HG02884 (cell line): Measurements from ENCODE around the gene CETP.

ENCODE experiments used
- ATAC-seq: cut with Tn5 transposase; IDR thresholded peaks from one replicate; pipeline ENCODE4 v1.9.1; 2021; ENCODE audit warnings: mild to moderate bottlenecking, moderate library complexity; ENCODE audit not compliant: unreplicated experiment

Gene CETP

GRCh38 chr16:57017251-57017650, 55.5 kb downstream of the CETP start:
- no peak for ATAC-seq

DNA sequence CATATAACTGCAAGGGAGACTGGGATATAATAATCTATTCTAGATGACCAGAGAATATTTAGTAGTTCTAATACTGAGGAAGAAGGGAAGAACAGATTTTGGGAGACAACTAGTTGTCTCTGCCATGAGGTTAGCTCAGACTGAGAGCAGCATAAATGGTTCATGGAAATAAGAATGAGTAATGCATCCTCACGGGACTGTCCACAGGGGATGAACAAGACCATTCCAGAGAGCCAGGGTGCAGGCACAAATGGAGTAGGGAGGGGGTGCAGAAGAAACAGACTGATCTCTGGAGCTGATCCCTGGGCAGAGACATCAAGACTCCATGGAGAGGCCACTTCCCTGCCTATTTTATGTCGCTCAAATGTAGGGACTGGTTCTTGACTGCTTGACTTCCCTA, 58.0 kb downstream of the CETP start:
- no peak for ATAC-seq

- no peak for ATAC-seq
These were observed 58.9 kb downstream of the CETP start for GRCh38 chr16:57020651-57021050.

- ATAC-seq, result no peak
These were observed 60.0 kb downstream of the CETP start for GRCh38 chr16:57021757-57022156.

DNA sequence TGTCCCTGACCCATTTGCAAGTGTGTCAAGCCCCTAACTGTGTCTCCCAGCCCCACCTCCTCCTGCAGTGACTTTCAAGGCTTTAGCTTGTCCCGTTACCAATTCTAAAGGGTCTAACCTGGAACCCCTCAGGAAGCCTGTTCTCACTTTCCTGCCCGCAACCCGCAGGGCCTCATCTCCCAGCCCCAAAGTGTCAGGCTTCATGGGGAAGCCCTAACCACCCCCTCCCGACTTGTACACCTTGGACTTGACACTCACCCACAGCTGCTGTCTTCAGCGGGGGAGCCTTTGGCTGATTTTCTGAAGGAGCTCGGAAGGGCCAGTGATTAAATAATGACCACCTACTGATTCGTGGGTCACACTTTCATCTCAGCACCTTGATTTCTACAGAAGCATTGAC, 60.7 kb downstream of the CETP start:
- ATAC-seq, result no peak

DNA sequence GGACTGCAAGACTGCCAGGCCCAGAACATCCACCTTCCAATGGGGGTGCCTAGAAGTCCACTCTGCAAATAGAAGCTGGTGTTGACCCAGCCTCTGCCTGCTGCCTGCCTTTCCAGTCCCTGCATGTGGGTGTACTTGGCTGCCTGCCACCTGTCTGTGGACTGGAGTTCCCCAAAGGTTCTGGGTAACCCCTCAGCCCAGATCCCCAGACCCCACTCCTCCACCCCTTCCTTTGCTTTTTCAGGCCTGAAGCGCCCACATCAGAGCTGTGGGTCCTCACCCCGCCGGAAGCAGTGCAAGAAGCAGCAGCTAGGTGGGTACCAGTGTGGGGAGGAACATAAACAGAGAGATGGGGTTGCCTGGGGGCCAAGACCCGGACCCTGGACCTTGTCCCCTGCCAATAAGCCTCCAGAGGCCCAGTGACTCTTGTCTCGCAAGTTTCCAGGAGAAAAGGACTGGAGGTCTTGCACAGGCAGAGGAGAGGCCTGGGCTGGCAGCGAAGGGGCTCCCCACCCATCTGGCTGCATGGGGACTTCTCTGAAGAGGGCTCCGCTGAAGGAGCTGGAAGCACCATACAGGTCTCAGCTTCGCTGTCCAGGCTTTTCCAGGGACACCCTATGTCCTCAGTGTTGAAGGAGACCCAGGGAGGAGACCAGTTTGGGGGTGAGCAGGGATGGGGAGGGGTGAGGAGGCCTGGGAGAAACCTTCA, 61.9 kb downstream of the CETP start:
- no peak for ATAC-seq

- no peak for ATAC-seq
These were observed 63.3 kb downstream of the CETP start for GRCh38 chr16:57024894-57025680.

GRCh38 chr16:57025941-57026777, 64.4 kb downstream of the CETP start:
- no peak for ATAC-seq

DNA sequence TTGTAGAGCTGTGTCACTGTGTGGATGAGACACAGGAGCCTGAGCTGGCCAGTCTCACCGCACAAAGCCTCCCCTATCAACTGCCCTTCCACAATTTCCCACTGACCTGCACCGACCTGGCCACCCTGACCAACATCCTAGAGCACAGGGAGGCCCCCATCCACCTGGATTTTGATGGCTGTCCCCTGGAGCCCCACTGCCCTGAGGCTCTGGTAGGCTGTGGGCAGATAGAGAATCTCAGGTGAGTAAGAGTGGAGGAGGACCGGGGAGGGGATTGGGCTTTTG, 65.0 kb downstream of the CETP start:
- ATAC-seq, result no peak

GRCh38 chr16:57027067-57027466, 65.3 kb downstream of the CETP start:
- no peak for ATAC-seq

DNA sequence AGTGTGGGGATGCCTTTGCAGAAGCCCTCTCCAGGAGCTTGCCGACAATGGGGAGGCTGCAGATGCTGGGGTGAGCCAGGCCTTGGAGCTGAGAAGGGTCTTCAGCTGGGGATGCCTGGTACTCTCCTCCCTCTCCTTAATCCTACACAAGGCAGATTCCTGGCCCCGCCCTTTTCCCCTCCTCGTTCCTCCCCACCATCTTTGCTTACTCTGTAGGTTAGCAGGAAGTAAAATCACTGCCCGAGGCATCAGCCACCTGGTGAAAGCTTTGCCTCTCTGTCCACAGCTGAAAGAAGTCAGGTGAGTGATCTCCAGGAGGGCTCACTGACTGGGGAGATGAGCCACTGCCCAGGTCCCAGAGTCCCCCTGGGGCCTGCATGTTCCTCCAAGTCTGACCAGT, 66.3 kb downstream of the CETP start:
- no peak for ATAC-seq

- no peak for ATAC-seq
These were observed 67.7 kb downstream of the CETP start for GRCh38 chr16:57029161-57030160.

GRCh38 chr16:57030346-57030902, 68.7 kb downstream of the CETP start:
- ATAC-seq, result no peak

DNA sequence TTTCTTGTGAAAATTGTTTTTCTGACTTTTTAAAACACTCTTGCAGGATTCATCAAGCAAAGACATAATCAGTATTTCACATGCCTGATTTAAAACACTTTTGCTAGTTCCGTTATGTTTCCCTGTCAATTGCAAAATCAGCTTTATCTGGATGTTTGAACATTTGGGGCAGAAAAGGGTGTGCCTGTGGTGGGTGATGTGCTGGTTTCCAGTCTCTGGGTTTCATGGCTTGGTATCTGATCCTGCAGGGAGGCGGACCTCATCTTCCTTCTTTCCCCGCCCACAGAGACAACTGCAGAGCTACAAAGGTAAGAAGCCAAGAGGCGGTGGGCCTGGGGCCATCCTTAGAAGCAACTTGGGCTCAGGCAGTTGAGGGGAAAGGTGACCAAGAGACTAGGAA, 69.4 kb downstream of the CETP start:
- no peak for ATAC-seq

- no peak for ATAC-seq
These were observed 70.6 kb downstream of the CETP start for GRCh38 chr16:57032346-57032745.

GRCh38 chr16:57032931-57033330, 71.2 kb downstream of the CETP start:
- ATAC-seq, result no peak
